Activated T-cell treated with anti-CD3 and anti-CD28 coated beads, Interleukin-2, amount 50 U/mL, for 48 hours (primary cell): Measurements from ENCODE around the gene CAPN7.

Experiments used
- DNase-seq, 2 experiments: peaks; one replicate each; pipeline ENCODE4 v3.0.0-alpha.2; 2020

Gene CAPN7

DNA sequence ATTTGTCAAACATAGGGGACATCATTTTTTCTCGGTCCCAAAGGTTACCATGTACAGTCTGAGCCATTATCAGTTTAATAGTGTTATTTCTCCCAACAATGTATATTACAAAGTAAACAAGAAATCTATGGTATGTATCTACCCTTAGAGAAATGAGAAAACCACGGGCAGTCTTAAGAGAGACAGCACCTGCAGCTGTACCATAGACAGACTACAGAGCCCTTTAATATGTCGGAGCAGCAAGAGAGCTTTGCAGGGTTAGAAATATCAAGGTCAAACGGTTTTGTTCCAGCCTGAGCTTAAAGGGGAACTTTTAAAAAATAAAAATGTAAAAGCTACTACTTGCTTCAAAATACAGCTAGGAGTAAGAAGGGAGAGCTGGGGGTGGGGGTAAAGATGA, 73.2 kb downstream of the CAPN7 start:
- DNase-seq, result no peak

- no peak for DNase-seq
These were observed 73.8 kb downstream of the CAPN7 start for GRCh38 chr3:15279671-15280402.

DNA sequence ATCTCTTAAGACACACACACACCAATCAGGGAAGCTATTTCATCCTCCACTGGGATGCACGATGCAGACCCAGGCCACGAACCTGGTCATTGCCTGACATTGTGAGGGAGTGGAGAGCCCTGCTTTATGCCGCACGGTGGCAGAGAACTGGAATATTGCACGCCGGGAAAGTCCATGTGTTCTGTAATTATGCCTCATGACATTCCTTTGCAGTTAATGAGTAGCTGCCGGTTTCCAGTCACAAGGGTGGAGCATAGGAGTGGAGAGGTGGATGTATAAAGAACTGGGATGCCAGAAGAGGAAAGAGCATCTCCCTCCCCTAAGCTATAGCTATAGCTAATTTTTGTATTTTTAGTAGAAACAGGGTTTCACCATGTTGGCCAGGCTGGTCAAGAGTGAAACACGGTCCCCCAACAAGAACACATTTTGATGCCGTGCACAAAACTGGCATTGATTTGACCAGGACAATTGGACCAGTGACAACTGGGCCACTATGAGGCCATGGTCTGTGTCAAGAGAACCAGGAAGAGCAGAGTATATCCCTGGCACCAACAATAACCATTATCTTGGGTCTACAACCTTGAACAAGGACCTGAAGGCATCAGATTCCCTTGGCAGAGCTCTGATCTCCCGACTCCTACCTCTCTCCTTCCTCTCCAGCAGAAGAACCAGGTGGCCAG, 74.9 kb downstream of the CAPN7 start:
- no peak for DNase-seq

DNA sequence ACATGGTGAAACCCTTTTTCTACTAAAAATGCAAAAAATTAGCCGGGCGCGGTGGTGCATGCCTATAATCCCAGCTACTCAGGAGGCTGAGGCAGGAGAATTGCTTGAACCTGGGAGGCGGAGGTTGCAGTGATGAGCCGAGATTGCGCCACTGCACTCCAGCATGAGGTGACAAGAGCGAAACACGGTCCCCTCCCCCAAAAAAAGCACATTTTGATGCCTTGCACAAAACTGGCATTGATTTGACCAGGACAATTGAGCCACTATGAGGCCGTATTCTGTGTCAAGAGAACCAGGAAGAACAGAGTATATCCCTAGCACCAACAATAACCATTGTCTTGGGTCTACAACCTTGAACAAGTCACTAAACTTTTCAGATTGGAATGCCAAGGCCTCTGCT, 75.8 kb downstream of the CAPN7 start:
- DNase-seq, result no peak

- no peak for DNase-seq
These were observed 77.7 kb downstream of the CAPN7 start for GRCh38 chr3:15283702-15284101.

GRCh38 chr3:15284121-15284889, 78.3 kb downstream of the CAPN7 start:
- no peak for DNase-seq

GRCh38 chr3:15286022-15286421, 80.0 kb downstream of the CAPN7 start:
- DNase-seq, result no peak

DNA sequence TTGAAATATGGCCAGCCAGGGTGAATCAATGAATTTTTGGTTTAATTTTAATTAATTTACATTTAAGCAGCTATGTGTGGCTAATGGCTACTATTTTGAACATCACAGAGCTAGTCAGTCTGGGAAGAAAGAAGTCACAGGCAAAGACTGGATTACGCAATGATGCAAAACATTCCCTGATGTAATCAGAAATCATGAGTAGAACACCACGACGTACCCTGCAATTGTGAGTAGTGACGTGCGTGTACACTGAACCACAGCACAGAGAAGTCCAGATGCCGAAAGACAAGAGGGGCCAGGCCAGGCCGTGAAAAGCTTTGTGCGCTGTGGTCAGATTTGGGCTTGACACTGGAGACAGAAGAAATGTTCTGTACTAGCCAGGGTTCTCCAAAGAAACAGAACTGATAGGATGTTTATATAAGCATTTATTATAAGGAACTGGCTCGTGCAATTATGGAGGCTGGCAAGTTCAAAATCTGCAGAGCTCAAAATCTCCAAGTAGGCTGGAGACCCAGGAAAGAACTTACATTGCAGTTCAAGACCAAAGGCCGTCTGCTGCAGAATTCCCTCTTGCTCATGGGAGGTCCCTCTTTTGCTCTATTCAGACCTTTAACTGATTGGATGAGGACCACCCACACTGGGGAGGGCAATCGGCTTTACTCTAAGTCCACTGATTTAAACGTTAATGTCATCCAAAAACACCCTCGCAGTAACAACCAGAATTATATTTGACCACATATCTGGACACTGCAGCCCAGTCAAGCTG, 81.7 kb downstream of the CAPN7 start:
- DNase-seq, result no peak

- no peak for DNase-seq
These were observed 82.4 kb downstream of the CAPN7 start for GRCh38 chr3:15288331-15289035.

DNA sequence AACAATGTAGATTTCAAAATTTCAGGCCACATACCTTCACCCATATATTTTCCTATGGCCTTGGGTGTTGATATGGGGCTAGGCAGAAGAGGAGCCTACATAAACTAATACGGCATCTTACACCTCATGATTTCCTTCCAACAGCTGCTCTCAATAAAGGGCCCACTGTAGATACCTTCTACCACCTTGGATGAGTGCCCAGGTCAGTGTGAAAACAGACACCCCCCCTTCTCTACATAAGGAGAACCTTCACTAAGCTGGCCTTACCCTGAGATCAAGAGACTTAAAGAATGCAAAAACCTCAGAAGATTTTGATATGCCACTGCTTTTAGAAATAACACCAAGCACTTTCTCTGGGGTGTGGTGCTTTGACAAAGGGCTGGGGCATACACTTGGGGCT, 83.6 kb downstream of the CAPN7 start:
- DNase-seq, result no peak

- no peak for DNase-seq
These were observed 84.7 kb downstream of the CAPN7 start for GRCh38 chr3:15290736-15291135.

DNA sequence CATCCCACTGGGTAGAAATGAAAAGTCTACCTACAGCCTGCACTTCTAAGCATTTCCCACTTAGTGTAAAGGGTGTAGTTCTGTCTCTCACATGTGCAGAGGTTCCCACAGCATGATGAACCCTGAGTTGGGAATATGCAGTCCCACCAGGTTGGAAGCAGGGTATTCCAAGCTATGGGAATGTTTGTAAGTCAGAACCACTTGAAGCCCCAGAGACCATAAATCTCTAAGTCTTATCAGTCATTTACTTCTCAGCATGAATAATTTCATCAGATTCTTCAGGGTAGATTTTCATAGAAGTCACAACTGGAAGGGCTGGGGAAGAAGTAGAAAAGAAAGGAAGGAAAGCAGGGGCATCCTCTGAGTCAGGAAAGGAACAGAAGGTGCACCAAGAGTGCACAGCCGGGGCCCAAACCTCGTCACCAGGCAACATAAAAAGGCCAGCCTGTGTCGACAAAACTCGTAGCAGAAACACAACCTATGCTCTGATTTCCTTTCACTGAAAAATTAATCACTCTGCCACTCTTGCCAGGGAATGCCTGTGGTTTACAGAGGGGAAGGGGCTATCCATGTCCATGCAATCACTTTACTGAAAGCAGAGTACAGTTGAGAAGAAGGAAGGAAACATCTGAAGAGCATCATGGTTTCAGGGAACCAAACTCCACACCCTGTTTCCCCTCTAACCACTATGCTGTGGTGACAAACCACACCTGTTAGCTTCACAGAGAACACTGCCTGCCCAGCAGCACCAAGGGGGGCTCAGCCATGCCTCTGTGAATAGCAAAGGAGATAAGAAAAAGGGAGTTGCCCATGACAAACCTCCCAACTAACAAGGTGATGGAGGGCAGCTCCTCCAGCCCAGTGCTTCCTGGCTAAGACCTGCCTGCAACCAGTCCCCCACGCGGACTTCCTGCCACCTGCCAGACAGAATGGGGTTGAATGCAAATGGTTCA, 85.8 kb downstream of the CAPN7 start:
- DNase-seq, result peak; percentile 70 to 73

- DNase-seq, result no peak
These were observed 86.9 kb downstream of the CAPN7 start for GRCh38 chr3:15292765-15293522.

DNA sequence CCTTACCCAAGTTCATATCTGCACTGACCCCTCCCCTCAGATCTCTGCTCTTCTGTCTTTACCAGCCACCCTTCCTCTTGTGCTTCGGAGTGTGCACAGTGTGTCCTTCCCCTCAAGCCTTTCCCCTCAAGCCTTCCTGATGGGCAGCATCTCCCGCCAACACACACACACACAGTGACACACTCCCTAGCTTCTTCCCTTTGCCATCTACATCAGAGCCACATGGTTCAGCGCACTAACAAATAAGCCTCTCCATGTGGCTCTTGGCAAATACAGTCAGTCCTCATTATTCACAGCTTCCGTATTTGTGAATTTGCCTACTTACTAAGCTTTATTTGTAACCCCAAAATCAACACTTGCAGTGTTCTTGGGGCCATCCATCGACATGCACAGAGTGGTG, 88.9 kb downstream of the CAPN7 start:
- no peak for DNase-seq

DNA sequence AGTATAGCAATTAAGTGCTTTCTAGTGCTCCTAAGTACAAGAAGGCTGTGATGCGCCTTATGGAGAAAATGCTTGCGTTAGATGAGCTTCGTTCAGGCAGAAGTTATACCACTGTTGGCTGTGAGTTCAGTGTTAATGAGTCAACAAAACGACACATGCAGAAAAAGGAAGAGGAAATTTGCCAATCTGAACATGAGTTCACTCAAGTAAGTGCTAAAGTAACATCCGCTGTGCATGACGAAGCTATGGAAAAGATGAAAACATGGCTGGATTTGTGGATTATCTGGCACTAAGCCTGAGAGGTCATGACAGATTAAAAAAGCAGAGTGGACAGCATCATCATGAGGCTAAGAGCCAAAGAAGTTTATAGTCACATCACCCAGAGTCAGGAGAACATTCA, 89.5 kb downstream of the CAPN7 start:
- DNase-seq, result no peak

DNA sequence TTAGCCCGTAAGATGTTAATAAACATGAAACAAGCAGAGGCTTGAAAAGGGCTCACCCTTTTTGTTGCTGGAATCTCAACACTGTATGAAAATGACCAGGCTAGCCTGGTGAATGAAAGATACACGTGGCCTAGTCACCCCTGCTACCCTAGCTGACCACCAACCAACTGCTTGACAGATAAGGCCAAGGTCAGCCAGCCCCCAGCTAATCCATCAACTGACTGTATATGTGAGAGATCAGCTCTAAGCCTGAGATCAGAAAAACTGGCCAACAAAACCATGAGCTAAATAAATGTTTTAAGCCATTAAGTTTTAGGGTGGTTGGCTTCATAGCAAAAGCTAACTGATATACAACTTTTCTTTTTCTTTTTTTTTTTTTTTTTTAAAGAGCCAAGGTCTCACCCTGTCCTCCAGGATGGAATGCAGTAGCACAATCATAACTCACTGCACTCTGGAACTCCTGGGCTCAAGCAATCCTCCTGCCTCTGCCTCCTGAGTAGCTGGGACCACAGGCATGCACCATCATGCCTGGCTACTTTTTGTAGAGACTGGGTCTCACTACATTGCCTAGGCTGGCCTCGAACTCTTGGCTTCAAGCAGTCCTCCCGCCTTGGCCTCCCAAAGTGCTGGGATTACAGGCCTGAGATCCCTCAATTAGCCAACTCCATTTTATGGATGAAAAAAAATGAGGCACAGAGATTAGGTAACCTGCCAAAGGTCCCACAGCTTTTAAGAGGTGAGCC, 91.7 kb downstream of the CAPN7 start:
- no peak for DNase-seq

DNA sequence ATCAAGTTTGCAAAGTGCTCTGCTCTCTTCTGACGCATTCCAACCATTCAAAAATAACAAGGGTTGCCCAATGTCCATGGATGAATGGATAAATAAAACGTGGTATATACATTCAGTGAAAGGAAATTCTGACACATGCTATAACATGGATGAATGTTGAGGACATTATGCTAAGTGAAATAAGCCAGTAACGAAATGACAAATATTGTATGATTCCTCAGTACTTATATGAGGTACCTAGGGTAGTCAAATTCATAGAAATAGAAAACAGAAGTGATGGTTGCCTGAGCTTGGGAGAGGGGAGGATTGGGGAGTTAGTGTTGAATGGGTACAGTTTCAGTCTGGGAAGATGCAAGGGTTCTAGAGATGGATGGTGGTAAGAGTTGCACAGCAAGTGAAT, 92.5 kb downstream of the CAPN7 start:
- DNase-seq, result no peak

GRCh38 chr3:15299036-15299435, 93.0 kb downstream of the CAPN7 start:
- no peak for DNase-seq

GRCh38 chr3:15300323-15301078, 94.5 kb downstream of the CAPN7 start:
- no peak for DNase-seq
